DOHH2 (cell line): ENCODE data around the gene OLIG3.

Source experiments
- EZH2phosphoT487 ChIP-seq: fragments of 200-600 bp; sonication (generic); IDR thresholded peaks from 2 replicates; pipeline ENCODE4 v1.6.1; 2017; ENCODE audit warnings: borderline replicate concordance, mild to moderate bottlenecking, antibody characterized with exemption, low read length, moderate library complexity, mixed read lengths
- TF ChIP-seq, protein P1 (sequence below): fragments of 200-600 bp; sonication (generic); IDR thresholded peaks from one replicate; pipeline ENCODE4 v1.5.1; 2014; ENCODE audit warnings: antibody characterized with exemption, mild to moderate bottlenecking, low read depth, low read length; ENCODE audit not compliant: poor library complexity, severe bottlenecking

GRCh38 chr6:137496909-137497720 is 2.9 kb upstream of the OLIG3 start:
- TF ChIP-seq, protein P1, sequence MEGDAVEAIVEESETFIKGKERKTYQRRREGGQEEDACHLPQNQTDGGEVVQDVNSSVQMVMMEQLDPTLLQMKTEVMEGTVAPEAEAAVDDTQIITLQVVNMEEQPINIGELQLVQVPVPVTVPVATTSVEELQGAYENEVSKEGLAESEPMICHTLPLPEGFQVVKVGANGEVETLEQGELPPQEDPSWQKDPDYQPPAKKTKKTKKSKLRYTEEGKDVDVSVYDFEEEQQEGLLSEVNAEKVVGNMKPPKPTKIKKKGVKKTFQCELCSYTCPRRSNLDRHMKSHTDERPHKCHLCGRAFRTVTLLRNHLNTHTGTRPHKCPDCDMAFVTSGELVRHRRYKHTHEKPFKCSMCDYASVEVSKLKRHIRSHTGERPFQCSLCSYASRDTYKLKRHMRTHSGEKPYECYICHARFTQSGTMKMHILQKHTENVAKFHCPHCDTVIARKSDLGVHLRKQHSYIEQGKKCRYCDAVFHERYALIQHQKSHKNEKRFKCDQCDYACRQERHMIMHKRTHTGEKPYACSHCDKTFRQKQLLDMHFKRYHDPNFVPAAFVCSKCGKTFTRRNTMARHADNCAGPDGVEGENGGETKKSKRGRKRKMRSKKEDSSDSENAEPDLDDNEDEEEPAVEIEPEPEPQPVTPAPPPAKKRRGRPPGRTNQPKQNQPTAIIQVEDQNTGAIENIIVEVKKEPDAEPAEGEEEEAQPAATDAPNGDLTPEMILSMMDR, result no peak
- TF ChIP-seq EZH2phosphoT487, result no peak
